ENCODE measurements around the gene AMFR. TPM values are rescaled to one million over a fixed set of nuclear protein-coding genes. Genes with fewer than 3 reads are reported as not detected.

The AMFR gene
- total RNA-seq, 6 experiments from 2014 or later: 92.2 to 189 (median 137) TPM

DNA sequence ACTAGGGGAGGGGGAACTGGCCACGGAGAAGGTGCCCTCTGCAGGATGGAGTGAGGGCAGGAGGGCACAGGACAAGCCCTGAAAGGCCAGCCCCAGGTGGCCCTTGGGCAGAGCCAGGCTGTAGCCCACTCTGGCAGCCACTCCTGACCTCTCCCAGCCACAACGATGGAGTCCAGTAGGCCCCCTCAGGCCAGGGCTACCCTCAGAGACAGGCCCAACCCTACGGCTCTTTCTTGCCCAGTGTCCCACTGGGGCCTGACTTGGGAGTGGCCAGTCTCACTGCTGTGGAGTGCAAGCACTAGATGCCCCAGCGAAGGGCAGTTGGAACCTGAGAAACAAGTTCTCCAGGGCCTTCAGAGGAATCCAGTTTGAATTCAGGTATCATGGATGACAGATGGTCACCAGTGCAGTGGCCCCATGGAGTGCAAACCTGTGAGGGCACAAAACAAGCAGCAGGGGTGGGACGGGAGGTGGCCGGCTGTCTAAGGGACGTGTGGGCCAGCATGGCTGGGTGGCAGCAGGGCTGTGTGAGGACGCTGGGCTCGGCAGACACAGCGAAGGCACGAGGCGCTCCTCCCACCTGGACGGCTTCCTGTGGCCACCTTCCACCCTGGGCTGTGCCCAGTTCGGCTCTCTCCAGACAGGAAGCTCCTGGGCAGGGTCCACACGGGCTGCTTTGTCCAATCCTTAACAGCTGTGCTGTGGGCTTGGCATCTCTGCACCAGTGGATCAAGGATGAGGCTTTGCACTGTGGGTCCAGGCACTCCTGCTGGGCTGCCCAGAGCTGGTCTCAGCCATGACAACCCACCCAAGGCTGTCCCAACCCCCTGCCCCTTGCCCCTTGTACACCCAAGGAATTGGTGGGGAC lies 72.1 kb downstream of the AMFR start:
- no peaks in the 10 kb centered on the region for H3K36me3 ChIP-seq
- intact Hi-C loops (cut with DNase I): no loop called here
- no CpG with 5 or more reads among the region's 15 CpGs for WGBS (ENCODE audit: insufficient coverage, low coverage, low lambda C conversion rate, missing lambda C conversion rate)
- H3K4me3 ChIP-seq: no peak overlapping the region
- no peaks in the 10 kb centered on the region for H3K9me3 ChIP-seq
- no peak overlapping the region for H3K27ac ChIP-seq
- ATAC-seq (no peak), DNase-seq (peak; percentile 15 to 44 (median 31))
- no peak for TF ChIP-seq POLR2A (IDR thresholded peaks at IDR 0.05)
- TF ChIP-seq, protein P1, sequence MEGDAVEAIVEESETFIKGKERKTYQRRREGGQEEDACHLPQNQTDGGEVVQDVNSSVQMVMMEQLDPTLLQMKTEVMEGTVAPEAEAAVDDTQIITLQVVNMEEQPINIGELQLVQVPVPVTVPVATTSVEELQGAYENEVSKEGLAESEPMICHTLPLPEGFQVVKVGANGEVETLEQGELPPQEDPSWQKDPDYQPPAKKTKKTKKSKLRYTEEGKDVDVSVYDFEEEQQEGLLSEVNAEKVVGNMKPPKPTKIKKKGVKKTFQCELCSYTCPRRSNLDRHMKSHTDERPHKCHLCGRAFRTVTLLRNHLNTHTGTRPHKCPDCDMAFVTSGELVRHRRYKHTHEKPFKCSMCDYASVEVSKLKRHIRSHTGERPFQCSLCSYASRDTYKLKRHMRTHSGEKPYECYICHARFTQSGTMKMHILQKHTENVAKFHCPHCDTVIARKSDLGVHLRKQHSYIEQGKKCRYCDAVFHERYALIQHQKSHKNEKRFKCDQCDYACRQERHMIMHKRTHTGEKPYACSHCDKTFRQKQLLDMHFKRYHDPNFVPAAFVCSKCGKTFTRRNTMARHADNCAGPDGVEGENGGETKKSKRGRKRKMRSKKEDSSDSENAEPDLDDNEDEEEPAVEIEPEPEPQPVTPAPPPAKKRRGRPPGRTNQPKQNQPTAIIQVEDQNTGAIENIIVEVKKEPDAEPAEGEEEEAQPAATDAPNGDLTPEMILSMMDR (IDR thresholded peaks at IDR 0.05): no peak
- no peaks in the 10 kb centered on the region for H3K27me3 ChIP-seq
- H3K4me1 ChIP-seq: peaks cover 0 to 24% (median 0%) of the 10 kb centered on the region in 4 donors

DNA sequence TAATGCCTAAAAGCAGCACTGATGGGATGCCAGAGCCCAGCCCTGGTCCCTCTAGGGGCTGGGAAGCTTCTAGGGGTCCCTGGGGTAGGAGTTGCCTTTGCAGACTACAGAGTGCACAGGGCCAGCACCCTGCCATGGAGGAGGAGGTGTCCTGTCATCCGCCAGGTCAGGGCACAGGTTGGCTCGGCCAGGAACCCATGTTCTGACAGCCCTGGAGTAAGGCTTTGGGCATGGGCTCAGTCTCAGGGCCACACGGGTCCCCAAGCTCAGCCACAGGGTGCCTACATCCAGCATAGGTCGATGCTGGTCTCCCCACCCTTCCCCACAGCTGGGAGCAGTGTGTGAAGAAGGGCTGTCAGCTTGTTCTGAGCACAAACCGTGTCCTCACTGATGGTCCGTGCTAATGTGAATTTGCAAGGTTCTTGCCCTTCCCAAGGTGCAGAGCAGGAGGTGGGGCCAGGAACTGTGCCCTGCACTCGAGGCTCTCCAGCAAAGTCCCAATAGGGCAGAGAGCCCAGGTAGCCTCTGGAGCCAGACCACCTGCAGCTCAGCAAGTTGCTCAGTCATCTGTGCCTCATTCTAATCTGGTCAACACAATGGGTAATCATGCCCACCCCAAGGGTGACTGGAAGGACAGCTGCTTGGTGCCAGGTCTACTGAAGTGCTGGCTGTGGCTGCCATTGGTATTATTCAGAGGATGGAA lies 72.8 kb downstream of the AMFR start:
- peak; percentile 7 to 40 (median 23) for DNase-seq
- no CpG with 5 or more reads among the region's 7 CpGs for WGBS (ENCODE audit: insufficient coverage, low coverage, low lambda C conversion rate, missing lambda C conversion rate)
- Histone ChIP-seq H3K36me3 (no peaks in the 10 kb centered on the region), H3K27ac (no peak overlapping the region), H3K27me3 (no peaks in the 10 kb centered on the region), H3K9me3 (no peaks in the 10 kb centered on the region), H3K4me1 (peaks cover 0 to 24% (median 0%) of the 10 kb centered on the region in 4 donors), H3K4me3 (no peak overlapping the region)
- no peak for TF ChIP-seq POLR2A (IDR thresholded peaks at IDR 0.05)
- TF ChIP-seq, protein P1 (IDR thresholded peaks at IDR 0.05): no peak
- ATAC-seq: no peak
- intact Hi-C loops (cut with DNase I): no loop called here

DNA sequence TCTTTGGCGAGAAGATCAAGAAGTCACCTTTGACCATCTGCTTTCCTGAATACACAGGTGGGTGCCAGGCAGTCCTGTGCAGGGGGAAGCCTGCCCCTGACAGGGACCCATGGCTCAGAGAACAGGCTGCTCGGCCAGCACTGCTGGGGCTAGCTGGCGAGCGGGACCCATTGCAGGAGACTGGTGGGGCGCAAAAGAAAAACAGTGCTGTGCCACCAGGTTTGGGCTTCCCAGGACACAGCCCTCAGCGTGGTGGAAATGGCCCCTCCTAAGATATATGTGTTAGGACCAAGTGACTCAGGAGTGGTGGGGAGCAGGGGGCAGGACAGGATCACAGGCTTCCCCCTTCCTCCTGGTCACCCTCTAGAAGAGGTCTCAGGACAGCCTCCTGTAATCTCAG lies 73.9 kb downstream of the AMFR start:
- H3K36me3 ChIP-seq: no peaks in the 10 kb centered on the region
- intact Hi-C loops (cut with DNase I): no loop called here
- ATAC-seq: no peak
- peak in 2 of 3 donors; percentile 8 to 22 for DNase-seq
- peaks cover 0 to 17% (median 3%) of the 10 kb centered on the region in 4 donors for H3K4me1 ChIP-seq
- H3K4me3 ChIP-seq: no peak overlapping the region
- no peak for TF ChIP-seq POLR2A (IDR thresholded peaks at IDR 0.05)
- TF ChIP-seq, protein P1 (IDR thresholded peaks at IDR 0.05): no peak
- no peaks in the 10 kb centered on the region for H3K9me3 ChIP-seq
- no peaks in the 10 kb centered on the region for H3K27me3 ChIP-seq
- 79% methylated on average over 4 of the region's 6 CpGs for WGBS (ENCODE audit: insufficient coverage, low coverage, low lambda C conversion rate, missing lambda C conversion rate)
- H3K27ac ChIP-seq: no peak overlapping the region

DNA sequence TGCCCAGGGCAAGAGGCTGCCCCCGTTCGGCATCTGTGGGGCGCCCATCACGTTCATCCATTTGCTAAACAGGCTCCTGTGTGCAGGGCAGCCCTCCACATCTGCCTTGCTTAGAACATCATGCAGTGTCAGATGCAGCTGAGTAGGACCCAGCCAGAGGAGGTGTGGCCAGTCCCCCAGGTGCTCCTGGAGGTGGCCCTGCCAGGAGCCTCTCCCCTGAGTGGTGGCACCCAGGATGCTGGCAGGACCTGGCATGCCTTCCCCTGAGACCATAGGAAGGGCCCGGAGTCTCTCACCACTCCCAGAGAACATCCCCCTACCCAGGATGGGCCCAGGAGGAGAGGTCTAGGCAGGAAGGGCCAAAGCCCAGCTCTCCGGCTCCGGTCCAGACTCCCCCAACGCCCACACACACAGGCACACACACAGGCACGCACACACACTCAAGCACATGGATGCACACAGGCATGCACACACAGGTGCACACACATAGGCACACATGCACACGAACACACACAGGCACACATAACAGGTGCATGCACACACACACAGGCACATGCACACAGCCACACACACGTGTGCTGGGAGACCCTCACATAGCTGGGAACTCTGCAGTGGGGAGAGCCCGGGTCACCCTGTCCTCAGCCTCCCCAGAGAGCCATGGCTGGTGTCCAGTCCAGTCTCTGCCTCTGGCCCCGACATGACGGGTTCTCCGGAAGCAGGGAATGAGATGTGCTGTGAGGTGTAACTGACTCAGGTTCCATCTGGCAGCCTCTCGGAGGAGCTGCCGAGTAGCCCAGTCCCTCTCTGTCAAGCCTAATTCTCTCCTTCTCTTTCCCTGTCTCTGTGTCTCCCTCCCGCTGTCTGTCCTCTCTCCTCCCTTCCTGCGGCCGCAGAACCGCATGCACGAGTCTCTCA lies 74.6 kb downstream of the AMFR start:
- DNase-seq (peak in 2 of 3 donors; percentile 10 to 39), ATAC-seq (no peak)
- 89% methylated on average over 10 of the region's 22 CpGs for WGBS (ENCODE audit: insufficient coverage, low coverage, low lambda C conversion rate, missing lambda C conversion rate)
- no peak for TF ChIP-seq POLR2A (IDR thresholded peaks at IDR 0.05)
- TF ChIP-seq, protein P1 (IDR thresholded peaks at IDR 0.05): no peak
- H3K27ac ChIP-seq: no peak overlapping the region
- intact Hi-C loops (cut with DNase I): no loop called here
- no peaks in the 10 kb centered on the region for H3K27me3 ChIP-seq
- H3K9me3 ChIP-seq: no peaks in the 10 kb centered on the region
- H3K4me1 ChIP-seq: peaks cover 0 to 14% (median 4%) of the 10 kb centered on the region in 4 donors
- no peaks in the 10 kb centered on the region for H3K36me3 ChIP-seq
- no peak overlapping the region for H3K4me3 ChIP-seq

All from right lobe of liver (tissue), 6 donors.